H9 (cell line): ENCODE data around the gene ZNF358. TPM values are rescaled to one million over a fixed set of nuclear protein-coding genes. Genes with fewer than 3 reads are reported as not detected.
A peak's percentile ranks its signal among the peaks of the same experiment; 100 is the strongest.

Experiments
- DNase-seq: peaks from one replicate; pipeline ENCODE4 v3.0.0-alpha.2; 2017
- H2AFZ ChIP-seq: one replicate; pipeline ENCODE4 v1.6.1; 2013; ENCODE audit warnings: mild to moderate bottlenecking, low read length, control low read depth, moderate library complexity
- H2AK5ac ChIP-seq: 2 replicates; pipeline ENCODE4 v1.6.1; 2013; ENCODE audit warnings: low read length, control low read depth, mixed read lengths; ENCODE audit not compliant: insufficient read length
- H2BK120ac ChIP-seq: one replicate; pipeline ENCODE4 v1.6.1; 2013; ENCODE audit warnings: low read depth, mild to moderate bottlenecking, low read length, control low read depth, inconsistent platforms; ENCODE audit not compliant: poor library complexity, severe bottlenecking
- H2BK12ac ChIP-seq: 2 replicates; pipeline ENCODE4 v1.6.1; 2013; ENCODE audit warnings: low read length, control low read depth, mixed read lengths, low read depth; ENCODE audit not compliant: insufficient read length
- H2BK15ac ChIP-seq: 2 replicates; pipeline ENCODE4 v1.6.1; 2013; ENCODE audit warnings: low read depth, low read length, control low read depth
- H2BK20ac ChIP-seq: one replicate; pipeline ENCODE4 v1.6.1; 2013; ENCODE audit warnings: low read depth, mild to moderate bottlenecking, low read length, control low read depth, inconsistent platforms; ENCODE audit not compliant: poor library complexity, severe bottlenecking
- H2BK5ac ChIP-seq: 2 replicates; pipeline ENCODE4 v1.6.1; 2013; ENCODE audit warnings: low read length, control low read depth, mixed read lengths; ENCODE audit not compliant: insufficient read length
- H3K14ac ChIP-seq: 2 replicates; pipeline ENCODE4 v1.6.1; 2013; ENCODE audit warnings: low read length, control low read depth; ENCODE audit not compliant: insufficient read depth
- H3K18ac ChIP-seq: 2 replicates; pipeline ENCODE4 v1.6.1; 2013; ENCODE audit warnings: low read depth, mild to moderate bottlenecking, mixed read lengths, low read length, control low read depth; ENCODE audit not compliant: insufficient read length
- H3K23ac ChIP-seq: 2 replicates; pipeline ENCODE4 v1.6.1; 2013; ENCODE audit warnings: low read length, control low read depth, mixed read lengths, low read depth; ENCODE audit not compliant: insufficient read length
- H3K23me2 ChIP-seq: 2 replicates; pipeline ENCODE4 v1.6.1; 2013; ENCODE audit warnings: low read depth, mild to moderate bottlenecking, mixed read lengths, low read length, control low read depth; ENCODE audit not compliant: insufficient read length, poor library complexity, severe bottlenecking
- H3K27ac ChIP-seq: 2 replicates; pipeline ENCODE4 v1.5.1; 2013; ENCODE audit warnings: low read length, control low read depth, mixed read lengths, low read depth; ENCODE audit not compliant: insufficient read length
- H3K27me3 ChIP-seq: 2 replicates; pipeline ENCODE4 v1.6.1; 2013; ENCODE audit warnings: low read length, control low read depth, inconsistent platforms; ENCODE audit not compliant: insufficient read depth
- H3K4ac ChIP-seq: 2 replicates; pipeline ENCODE4 v1.6.1; 2013; ENCODE audit warnings: low read depth, mild to moderate bottlenecking, control low read depth, inconsistent platforms, low read length, moderate library complexity
- H3K4me1 ChIP-seq: 2 replicates; pipeline ENCODE4 v1.6.1; 2013; ENCODE audit warnings: low read length, control low read depth, inconsistent platforms; ENCODE audit not compliant: insufficient read depth
- H3K4me2 ChIP-seq: 2 replicates; pipeline ENCODE4 v1.6.1; 2013; ENCODE audit warnings: low read length, control low read depth, mixed read lengths; ENCODE audit not compliant: insufficient read length, insufficient read depth
- H3K56ac ChIP-seq: 2 replicates; pipeline ENCODE4 v1.6.1; 2013; ENCODE audit warnings: low read depth, mild to moderate bottlenecking, mixed read lengths, low read length, control low read depth; ENCODE audit not compliant: insufficient read length
- H3K79me1 ChIP-seq: 2 replicates; pipeline ENCODE4 v1.6.1; 2013; ENCODE audit warnings: low read depth, mild to moderate bottlenecking, moderate library complexity, low read length, control low read depth, inconsistent platforms; ENCODE audit not compliant: insufficient read depth, poor library complexity, severe bottlenecking
- H3K79me2 ChIP-seq: 2 replicates; pipeline ENCODE4 v1.6.1; 2013; ENCODE audit warnings: low read length, control low read depth, inconsistent platforms; ENCODE audit not compliant: insufficient read depth
- H3K9ac ChIP-seq: 2 replicates; pipeline ENCODE4 v1.6.1; 2013; ENCODE audit warnings: low read length, control low read depth, mixed read lengths; ENCODE audit not compliant: insufficient read length; ENCODE audit errors: extremely low read depth
- H3K9me3 ChIP-seq: one replicate; pipeline ENCODE4 v1.6.1; 2013; ENCODE audit warnings: low read depth, low read length, inconsistent platforms; ENCODE audit not compliant: control insufficient read depth
- H3T11ph ChIP-seq: one replicate; pipeline ENCODE4 v1.6.1; 2013; ENCODE audit warnings: mild to moderate bottlenecking, low read length, control low read depth, inconsistent platforms
- H4K20me1 ChIP-seq: one replicate; pipeline ENCODE4 v1.6.1; 2013; ENCODE audit not compliant: control insufficient read depth, insufficient read length, insufficient read depth
- H4K5ac ChIP-seq: 2 replicates; pipeline ENCODE4 v1.6.1; 2013; ENCODE audit warnings: low read depth, mild to moderate bottlenecking, mixed read lengths, low read length, control low read depth; ENCODE audit not compliant: insufficient read length
- H4K8ac ChIP-seq: replicated peaks from 2 replicates; pipeline ENCODE4 v1.6.1; 2013; ENCODE audit warnings: low read length, control low read depth, mixed read lengths, low read depth; ENCODE audit not compliant: insufficient read length
- H4K91ac ChIP-seq: 2 replicates; pipeline ENCODE4 v1.6.1; 2013; ENCODE audit warnings: low read depth, mild to moderate bottlenecking, moderate library complexity, mixed read lengths, low read length, control low read depth; ENCODE audit not compliant: insufficient read length
- H3K27ac Mint-ChIP-seq, 3 experiments: 2 replicates in 2 of 3; 3 replicates in 1 of 3; pipeline ENCODE4 v1.8.0; 2020 to 2021; ENCODE audit warnings: mixed read lengths in 3 of 3, mild to moderate bottlenecking in 1 of 3, moderate library complexity in 1 of 3
- H3K27me3 Mint-ChIP-seq: 2 replicates; pipeline ENCODE4 v1.8.0; 2021; ENCODE audit warnings: low read depth, mild to moderate bottlenecking, moderate library complexity, mixed read lengths
- H3K36me3 Mint-ChIP-seq, 3 experiments: 2 replicates in 2 of 3; 3 replicates in 1 of 3; pipeline ENCODE4 v1.8.0; 2020 to 2021; ENCODE audit warnings: low read depth in 3 of 3, mixed read lengths in 3 of 3; ENCODE audit not compliant: insufficient read depth in 1 of 3
- H3K4me1 Mint-ChIP-seq, 2 experiments: 2 replicates each; pipeline ENCODE4 v1.8.0; 2020; ENCODE audit warnings: mixed read lengths in 2 of 2
- H3K4me3 Mint-ChIP-seq, 2 experiments: 2 replicates in 1 of 2; 3 replicates in 1 of 2; pipeline ENCODE4 v1.8.0; 2020 to 2021; ENCODE audit warnings: mild to moderate bottlenecking in 2 of 2, mixed read lengths in 2 of 2, moderate library complexity in 1 of 2
- H3K9me3 Mint-ChIP-seq, 2 experiments: 2 replicates in 1 of 2; 3 replicates in 1 of 2; pipeline ENCODE4 v1.8.0; 2020; ENCODE audit warnings: mild to moderate bottlenecking in 2 of 2, mixed read lengths in 2 of 2, moderate library complexity in 1 of 2
- CTCF ChIP-seq: fragments of 200-600 bp; sonication (generic); conservative IDR thresholded peaks from 3 replicates; pipeline ENCODE4 v1.8.0; 2021; ENCODE audit warnings: antibody characterized with exemption, mild to moderate bottlenecking
- WGBS: extraction: QIAGEN DNeasy Blood & Tissue Kit; methylation state at CpG from one replicate; pipeline ENCODE4 v1.1.7; 2013; ENCODE audit warnings: missing lambda C conversion rate, low lambda C conversion rate, mixed read lengths; ENCODE audit not compliant: insufficient read length; ENCODE audit errors: extremely low coverage; 5-methylcytosine and 5-hydroxymethylcytosine counted together
- total RNA-seq: library from RNA; stranded (reverse); gene quantifications from 2 replicates; pipeline ENCODE4 v1.2.1, GENCODE V29; 2021

ZNF358 gene
- total RNA-seq, 1 experiment from 2014 or later, result 40.5 TPM

GRCh38 chr19:7489609-7490044, 26.3 kb upstream of the ZNF358 start:
- Histone ChIP-seq H3K14ac (no peak overlapping the region), H3T11ph (no peak overlapping the region), H4K91ac (no peak overlapping the region), H4K8ac (no peak overlapping the region), H3K4me2 (peak overlapping the region; percentile 27), H2BK5ac (no peak overlapping the region), H2BK120ac (peak overlapping the region; percentile 26), H2BK15ac (no peak overlapping the region), H2BK20ac (no peak overlapping the region), H3K9me3 (no peaks in the 10 kb centered on the region), H3K9ac (peak overlapping the region; percentile 51), H3K23me2 (peaks cover 3% of the 10 kb centered on the region), H4K20me1 (no peaks in the 10 kb centered on the region), H3K18ac (peak overlapping the region; percentile 84), H3K27me3 (no peaks in the 10 kb centered on the region), H3K27ac (peak overlapping the region; percentile 72), H3K4me1 (peaks cover 5% of the 10 kb centered on the region; the same call in 1 of the 2 replicates), H4K5ac (peak overlapping the region; percentile 92), H2AK5ac (no peak overlapping the region), H3K79me1 (no peaks in the 10 kb centered on the region), H3K79me2 (no peaks in the 10 kb centered on the region), H3K56ac (no peak overlapping the region), H3K4ac (no peak overlapping the region), H3K23ac (no peak overlapping the region), H2AFZ (peak overlapping the region; percentile 84), H2BK12ac (no peak overlapping the region)
- Mint-ChIP-seq H3K36me3 (no peaks in the 10 kb centered on the region), H3K9me3 (no peaks in the 10 kb centered on the region), H3K4me3 (peak overlapping the region in 1 of 2 experiments; percentile 64; a peak in 3 of 5 replicates), H3K27me3 (peaks cover 3% of the 10 kb centered on the region; the same call in 1 of the 2 replicates), H3K4me1 (peaks cover 8 to 18% of the 10 kb centered on the region in 2 experiments), H3K27ac (peak overlapping the region in 2 of 3 experiments; percentile 97 to 98; a peak in 4 of 7 replicates)
- TF ChIP-seq CTCF, result peak; percentile 15; the same call in 1 of the 3 replicates
- DNase-seq, result no peak
- no CpG with 5 or more reads among the region's 11 CpGs for WGBS
